ENCODE measurements around the gene MAGI1.

MAGI1 gene

DNA sequence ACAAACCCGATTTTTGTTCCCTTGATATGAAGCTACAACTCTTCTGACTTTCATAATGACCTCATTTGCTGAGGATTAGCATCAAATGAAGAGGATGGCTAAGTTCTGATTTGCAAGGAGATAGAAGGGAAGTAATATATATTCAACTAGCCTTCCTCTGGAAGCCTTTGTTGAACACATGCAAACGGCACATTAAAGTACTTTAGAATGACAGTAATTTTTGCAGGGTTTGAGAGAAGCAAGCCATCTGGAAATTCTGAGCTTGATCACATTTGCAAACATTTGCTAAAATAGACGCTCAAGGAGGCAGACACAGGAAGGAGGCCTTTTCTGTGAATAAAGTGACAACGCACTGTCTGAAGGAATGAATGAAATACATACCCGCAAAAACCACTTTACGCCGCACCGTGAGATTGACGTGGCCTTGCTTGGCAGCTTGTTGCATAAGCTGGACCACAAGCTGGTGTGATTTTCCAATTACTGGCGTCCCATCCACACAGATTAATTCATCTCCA lies 657.2 kb downstream of the MAGI1 start:
- DNase-seq, result no peak

DNA sequence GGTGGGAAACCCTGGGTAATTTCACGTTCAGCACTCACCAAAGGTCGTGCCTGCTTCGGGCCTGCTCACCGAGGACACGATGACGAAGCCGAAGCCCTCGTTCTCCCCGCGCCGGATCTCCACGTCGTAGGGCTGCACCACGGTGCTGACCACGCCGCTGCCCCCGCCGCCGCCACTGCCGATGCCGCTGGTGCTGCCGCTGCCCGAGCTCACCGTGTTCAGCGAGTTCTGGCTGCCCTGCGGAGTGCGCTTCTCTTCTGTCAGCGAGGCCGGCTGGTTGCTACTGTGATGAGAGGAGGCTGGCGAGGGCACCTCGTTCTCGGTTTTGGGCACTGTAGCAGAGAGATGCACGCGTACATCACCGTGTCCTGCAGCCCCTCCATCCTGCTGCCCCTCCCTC lies 659.5 kb downstream of the MAGI1 start:
- DNase-seq, result no peak

GRCh38 chr3:65377637-65378036 lies 661.1 kb downstream of the MAGI1 start:
- DNase-seq, result no peak

- no peak for DNase-seq
Measured at GRCh38 chr3:65376426-65376825, 662.3 kb downstream of the MAGI1 start.

GRCh38 chr3:65371053-65371452 lies 667.7 kb downstream of the MAGI1 start:
- DNase-seq, result no peak

DNA sequence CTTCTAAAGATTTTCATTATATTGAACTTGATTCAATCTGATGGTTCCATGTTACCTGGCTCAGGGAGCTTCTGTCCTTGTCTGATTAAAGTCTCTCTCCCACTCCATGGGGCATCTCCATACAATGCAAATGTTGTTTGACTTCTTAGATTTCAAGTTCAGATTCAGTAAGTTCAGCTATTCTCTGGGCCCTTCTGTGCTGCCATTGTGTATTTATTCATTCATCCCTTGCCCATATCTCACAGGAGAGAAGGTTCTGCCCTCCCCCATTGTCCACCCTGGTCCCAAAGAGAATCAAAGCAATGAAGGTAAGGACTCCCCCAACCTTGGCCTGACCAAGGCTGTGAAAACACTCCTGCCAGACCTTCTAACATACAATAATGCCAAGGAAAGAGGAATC lies 669.9 kb downstream of the MAGI1 start:
- DNase-seq, result no peak

DNA sequence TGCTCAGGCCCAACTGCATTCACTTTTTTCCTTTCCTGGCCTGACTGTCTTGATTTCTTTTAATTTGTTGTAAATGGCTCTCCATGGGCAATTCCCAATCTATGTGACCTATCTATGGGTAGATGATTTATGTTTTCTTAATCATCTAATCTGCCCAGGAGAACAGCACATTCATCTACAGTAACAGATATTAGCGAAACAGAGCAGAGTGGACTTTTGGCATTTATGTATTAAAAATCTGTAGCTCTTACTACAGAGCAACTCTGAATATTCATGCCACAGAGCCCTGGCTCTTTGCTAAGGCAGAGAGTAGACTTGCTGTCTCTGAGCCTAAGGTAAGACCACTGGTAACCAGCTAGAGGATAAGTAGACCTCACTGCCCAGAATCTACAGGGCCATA lies 676.0 kb downstream of the MAGI1 start:
- no peak for DNase-seq

- no peak for DNase-seq
Measured at GRCh38 chr3:65361448-65361847, 677.3 kb downstream of the MAGI1 start.

DNA sequence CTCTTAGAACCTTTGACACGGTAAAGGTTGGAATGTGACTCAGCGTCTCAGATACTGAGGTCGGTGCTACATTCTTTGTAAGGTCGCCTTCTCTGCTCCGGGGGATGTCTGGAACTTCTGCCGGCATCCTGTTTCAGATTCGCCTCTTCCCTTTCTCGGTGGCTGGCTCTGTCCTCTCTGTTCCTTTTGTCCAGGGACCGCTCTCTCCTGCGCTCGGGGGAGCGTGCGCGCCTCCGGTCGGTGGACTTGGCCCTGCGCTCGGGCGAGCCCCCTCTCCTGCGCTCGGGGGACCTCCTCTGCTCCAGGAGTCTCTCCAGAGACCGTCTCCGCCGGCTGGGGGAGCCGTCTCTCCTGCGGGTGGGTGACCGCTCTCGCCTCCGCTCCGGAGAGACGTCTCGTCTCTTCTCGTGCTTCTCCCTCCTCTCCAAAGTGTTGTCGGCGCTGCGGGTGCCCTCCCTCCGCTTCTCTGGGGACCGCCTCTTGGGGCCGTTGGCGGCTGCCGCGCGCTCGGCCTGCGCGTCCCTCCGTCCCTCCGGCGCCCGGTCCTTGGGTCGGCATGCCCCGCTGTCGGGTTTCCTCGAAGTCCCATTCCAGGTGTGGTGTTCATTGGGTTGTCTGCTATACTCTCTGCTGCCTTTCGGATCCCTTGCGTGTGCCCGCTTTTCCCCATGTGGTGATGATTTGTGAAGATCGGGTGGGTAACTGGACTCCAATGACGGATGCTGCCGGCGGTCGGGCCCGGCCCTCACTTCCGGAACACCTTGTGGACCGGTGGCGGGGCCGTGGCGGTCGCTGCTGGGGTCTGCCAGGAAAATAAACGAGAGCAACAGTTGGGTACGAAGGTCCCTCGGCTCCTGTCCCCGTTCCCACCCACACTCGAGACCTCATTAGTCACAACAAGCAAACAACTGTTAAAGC lies 682.1 kb downstream of the MAGI1 start:
- DNase-seq, result no peak

GRCh38 chr3:65354880-65355279 lies 683.8 kb downstream of the MAGI1 start:
- no peak for DNase-seq

DNA sequence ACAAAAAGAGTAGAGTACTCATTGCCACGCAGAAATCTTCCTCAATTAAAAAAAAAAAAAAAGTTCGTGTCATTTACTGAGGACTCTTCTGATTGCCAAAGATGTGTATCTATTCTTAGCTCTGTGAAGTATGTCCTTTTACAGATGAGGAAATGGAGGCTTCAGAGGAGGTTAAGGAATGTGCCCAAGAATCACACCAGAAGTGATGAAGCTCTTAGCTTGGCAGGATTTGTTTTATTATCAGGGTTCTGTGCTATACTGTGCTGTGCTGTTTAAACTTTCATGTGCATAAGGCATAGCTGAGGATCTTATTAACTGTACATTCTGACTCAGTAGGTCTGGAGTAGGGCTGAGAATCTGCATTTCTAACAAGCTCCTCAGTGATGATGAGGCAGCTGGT lies 685.8 kb downstream of the MAGI1 start:
- DNase-seq, result no peak

DNA sequence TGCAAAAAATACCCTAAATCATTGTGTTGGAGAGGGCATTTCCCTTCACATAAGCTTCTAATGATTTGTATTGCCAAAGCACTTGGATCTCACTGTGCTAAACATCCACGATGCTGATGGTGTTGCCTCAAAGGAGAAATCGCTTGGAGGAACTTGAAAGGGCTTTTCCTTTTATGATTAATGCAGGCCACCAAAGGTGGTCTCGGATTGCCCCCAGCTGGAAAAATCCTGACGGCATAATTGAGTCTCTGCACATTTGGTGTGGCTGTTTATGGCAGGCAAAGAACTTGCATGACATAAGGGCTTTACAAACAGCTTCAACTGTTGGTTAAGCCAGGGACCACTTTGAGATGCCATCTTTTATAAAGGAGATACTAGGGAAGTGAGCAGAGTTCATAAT lies 687.0 kb downstream of the MAGI1 start:
- DNase-seq, result no peak

DNA sequence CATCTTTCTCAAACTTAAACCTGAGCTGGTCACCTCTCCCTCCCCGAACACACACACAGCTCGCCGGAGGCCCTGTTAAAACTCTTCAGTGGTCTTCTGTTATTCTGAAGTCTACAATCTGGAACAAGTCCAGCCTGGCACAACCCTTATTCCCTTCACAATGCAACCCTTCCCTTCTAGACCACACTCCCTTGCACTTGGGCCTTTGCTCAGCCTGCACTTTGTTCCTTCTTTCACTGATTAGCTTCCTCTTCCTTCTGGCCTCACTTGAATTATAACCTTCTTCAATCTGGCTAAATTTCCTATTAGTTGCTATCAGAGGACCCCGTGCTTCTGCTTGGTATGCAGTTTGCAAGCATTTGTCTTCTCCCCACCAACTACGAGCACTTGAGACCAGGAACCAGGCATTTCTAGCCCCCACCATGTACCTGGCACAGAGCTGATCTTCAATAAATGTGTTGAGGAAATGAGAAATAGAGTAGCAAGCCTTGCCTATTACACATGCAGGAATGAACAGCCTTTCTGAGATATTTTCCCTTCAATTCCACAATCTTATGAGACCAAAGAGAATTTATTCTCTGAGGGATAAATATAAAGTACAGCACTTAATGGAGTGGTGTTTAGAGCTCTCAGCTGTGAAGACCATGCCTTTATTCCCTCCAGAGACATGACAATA lies 687.8 kb downstream of the MAGI1 start:
- DNase-seq, result no peak

DNA sequence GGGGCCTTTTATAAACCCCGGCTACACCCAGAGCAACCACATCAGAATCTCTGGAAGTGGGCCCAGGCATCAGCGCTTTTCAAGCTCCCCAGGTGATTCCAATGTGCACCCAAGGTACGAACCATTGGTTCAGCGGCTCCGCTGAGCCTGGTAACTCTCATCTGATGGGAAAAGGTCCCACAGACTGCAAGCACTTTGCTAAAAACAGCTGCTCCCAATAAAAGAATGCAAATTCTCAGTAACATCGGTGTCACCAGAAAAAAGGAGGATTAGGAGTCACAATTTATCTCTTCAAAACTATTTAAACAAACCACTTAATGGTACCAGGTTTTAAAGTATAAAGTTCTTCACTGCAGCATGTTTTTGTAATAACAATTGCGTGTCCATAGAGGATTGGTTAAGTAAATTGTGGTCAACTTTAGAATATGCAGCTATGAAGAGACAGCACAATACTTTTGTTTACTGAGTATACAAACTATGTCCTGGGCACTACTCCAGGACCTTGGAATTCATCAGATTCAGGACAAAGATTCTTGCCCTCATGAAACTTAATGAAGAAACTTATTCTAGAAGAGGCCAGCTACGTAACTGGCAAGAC lies 690.2 kb downstream of the MAGI1 start:
- DNase-seq, result no peak

DNA sequence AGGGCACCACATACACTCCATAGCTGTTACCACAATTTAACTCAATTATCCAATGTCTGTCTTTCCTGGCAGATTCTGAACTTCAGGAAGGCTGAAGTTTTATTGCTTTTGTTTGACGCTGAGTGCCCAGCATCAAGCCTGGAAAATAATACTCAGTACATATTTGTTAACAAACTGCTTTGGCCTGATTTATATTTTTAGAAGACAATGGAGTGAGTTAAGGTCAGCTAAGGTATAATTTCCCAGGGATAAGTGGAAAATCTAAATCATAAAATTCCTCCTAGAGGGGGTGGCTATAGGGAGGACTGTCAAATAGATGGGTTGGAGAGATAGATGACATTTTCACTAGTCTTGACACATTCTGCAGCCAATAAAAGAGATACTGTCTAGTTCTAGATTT lies 691.6 kb downstream of the MAGI1 start:
- no peak for DNase-seq

DNA sequence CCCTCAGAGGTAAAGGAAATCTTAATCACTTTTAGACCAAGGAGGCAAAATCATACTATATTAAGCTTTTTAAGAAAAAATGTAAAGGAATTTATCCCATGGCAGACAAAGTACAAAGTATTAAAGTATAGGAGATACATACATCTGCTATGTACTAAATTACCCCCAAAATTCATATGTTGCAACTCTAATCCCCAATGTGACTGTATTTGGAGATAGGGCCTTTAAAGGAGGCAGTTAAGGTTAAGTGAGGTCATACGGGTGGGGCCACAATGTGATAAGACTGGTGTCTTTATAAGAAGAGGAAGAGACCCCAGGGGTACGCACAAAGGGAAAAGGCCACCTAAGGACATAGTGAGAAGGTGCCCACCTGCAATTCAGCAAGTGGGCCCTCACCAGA lies 693.9 kb downstream of the MAGI1 start:
- DNase-seq, result no peak

GRCh38 chr3:65344444-65344843 lies 694.3 kb downstream of the MAGI1 start:
- no peak for DNase-seq

DNA sequence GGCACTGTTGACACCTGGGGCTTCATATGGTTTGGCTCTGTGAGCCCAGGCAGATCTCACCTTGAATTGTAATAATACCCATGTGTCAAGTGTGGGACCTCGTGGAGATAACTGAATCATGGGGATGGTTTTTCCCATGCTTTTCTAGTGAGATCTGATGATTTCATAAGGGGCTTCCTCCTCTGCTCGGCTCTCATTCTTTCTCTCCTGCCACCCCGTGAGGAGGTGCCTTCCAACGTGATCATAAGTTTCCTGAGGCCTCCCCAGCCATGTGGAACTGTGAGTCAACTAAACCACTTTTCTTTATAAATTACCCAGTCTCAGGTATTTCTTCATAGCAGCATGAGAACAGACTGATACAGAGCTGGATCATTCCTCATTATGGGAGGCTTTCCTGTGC lies 695.0 kb downstream of the MAGI1 start:
- no peak for DNase-seq

DNA sequence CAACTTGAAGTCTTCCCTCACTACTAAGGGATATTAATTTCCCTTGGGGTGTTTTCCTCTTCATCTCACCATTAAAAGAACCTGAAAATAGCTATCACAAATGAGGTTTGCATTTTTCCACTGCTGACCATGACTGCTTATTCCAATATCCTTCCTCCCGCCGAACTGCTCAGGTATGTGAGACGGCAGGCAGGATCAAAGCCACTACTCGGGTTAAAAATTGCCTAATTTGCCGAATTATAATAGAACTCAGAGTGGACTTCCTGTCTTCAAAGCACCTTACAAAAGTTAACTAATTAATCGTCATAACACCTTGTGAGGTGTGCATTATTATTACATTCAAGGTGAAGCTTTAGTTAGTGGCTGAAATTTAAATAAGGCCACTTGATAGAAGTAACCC lies 695.7 kb downstream of the MAGI1 start:
- no peak for DNase-seq

GRCh38 chr3:65342084-65342683 lies 696.5 kb downstream of the MAGI1 start:
- DNase-seq, result peak in 1 of 2 experiments; percentile 4

- DNase-seq, result no peak
Measured at GRCh38 chr3:65339192-65339740, 699.5 kb downstream of the MAGI1 start.

DNA sequence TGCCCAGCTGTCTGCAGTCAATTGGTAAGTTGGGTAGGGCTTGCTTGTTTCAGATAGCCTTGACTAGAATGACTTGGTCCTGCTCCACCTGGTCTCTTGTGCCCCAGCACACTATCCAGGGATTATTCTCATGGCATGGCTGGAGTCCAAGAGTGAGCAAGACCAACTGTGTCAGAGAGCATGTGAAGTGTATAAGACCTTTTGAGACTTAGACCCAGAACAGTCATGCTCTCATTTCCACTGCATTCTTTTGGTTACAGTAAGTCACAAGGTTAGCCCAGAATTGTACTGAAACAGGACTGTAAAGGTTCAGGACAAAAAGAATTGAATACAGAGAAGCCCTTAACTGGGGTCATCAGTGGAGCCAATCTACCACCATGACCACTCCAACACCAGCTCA lies 700.1 kb downstream of the MAGI1 start:
- DNase-seq, result no peak

DNA sequence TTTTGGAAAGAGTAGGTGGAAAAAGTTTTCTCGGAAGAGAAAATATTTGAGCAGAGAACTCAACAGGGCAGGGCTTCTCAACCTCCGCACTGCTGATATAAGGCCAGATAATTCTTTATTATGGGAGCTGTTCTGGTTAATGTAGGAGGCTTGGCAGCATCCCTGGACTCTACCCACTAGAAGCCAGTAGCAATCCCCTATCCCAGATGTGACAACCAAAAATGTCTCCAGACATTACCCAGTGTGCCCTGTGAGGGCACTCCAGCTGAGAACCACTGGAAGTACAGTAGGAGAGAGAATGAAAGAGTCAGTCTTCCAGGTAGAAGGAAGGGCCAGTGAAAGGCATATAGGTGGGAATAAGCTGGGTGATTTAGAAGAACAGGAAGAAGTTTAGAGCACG lies 703.1 kb downstream of the MAGI1 start:
- no peak for DNase-seq

Measured in stimulated activated CD4-positive, alpha-beta T cell treated with anti-CD3 and anti-CD28 coated beads, Interleukin-4, amount 100 ng/mL, for 4 hours (primary cell).